Activated naive CD4-positive, alpha-beta T cell treated with anti-CD3 and anti-CD28 coated beads, Interleukin-2, amount 50 U/mL, for 16 hours (primary cell): ENCODE results near the gene NR6A1.

Experiments
- DNase-seq: peaks from one replicate; pipeline ENCODE4 v3.0.0-alpha.2; 2020

NR6A1 gene

GRCh38 chr9:124479947-124480620 is 291.0 kb downstream of the NR6A1 start:
- no peak for DNase-seq

DNA sequence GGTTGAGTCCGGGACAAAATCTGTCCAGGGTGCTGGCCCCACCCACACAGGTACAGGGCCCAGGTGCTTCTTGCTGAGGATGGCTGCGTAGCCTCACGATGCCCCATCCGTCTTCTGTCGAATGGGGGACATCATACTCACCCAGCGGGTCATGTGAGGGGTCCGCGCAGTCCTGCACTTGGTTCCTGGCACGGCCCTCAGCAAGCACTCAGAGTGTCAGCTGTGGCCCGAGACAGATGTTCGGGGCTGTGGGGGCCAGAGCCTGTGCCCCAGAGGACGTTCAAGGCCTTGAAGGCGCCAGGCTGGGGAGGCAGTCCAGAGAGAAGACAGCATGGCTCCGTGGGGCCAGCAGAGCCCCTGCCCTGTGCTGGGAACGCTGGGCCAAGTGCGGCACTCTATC is 291.7 kb downstream of the NR6A1 start:
- no peak for DNase-seq

DNA sequence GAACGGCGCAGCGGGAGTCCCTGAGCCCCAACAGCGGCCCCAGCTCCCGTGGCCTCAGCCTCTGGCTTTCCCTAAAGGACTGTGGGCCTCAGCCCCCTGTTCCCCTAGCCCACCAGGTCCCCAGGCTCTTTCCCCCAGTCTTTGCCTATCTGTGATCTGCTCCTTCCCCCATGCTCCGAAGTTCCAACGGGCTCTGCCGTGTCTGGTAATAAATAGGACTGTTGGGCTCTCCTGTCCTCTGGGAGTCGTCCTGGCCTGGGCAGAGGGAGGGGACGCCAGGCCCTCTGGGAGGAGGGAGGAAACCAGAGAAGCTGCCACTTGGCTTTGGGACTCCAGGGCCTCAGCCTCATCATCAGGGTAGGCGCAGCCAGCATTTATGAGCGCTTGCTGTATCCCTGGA is 292.8 kb downstream of the NR6A1 start:
- no peak for DNase-seq

DNA sequence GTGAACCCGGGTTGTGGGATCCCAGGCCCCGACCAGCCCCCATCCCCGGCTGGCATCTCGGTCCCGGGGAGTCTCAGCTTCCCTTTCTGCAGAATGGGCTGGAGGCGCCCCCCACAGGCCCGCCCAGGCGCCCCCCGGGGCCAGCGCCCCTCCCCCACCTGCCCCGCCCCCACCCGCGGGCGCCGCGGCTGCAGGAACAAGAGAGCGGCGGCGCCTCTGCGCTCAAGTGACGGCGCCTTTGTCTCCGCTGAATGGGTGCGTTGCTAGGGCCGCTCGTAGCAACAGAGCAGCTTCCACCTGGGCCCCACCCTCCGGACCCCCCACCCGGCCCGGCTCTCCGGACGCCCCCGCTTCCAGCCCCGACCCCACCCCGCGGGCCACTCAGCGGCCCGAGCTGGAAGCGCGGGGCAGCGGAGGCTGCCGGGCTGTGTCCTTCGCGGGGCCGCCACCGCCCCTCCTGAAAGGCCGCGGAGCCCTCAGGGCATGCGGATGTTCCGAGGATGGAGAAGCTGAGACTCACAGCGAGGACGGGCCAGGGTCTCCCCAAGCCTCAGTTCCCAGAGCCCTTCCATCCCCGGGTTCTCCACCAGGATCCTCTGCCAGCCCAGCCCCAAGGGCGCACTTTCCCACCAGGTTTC is 293.3 kb downstream of the NR6A1 start:
- DNase-seq = no peak

- no peak for DNase-seq
Observed at GRCh38 chr9:124477211-124477647, 293.9 kb downstream of the NR6A1 start.

DNA sequence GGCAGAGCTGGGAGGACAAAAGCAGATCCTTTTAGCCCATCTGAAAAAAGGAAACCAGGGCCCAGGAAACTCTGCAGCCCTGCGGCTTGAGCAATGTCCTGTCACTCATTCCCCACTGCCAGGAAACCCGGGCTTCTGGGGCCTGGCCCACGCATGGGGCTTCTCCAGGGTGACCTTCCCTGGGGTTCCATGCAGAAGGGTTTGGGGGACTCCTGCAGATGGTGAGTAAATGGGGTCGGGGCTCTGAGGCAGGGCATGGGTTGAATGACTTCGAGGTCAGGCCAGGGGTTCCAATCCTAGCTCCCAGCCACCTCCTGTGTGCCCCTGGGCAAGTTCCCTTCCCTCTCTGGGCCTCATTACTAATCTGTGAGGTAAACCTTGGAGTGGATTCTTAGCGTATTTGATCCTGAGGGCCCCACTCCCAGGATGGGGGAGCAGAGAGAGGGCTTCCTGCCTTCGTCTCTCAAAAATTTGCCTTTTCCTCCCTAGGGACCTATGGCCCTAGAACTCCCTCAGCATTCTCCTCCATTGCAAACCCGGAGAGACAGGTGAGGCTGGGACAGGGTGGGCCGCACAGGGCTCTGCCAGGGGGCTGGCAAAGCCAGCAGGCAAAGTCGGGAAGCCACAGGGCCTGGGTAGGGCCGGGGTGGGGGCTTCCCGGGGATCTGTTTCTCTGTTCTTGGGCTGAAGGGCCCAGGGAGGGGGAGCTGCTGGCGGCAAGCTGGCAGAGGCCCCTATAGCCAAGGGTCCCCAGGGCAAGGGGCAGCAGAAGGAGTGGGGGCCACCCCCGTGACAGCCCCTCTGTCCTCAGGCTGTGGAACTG is 295.0 kb downstream of the NR6A1 start:
- DNase-seq = no peak

- no peak for DNase-seq
Observed at GRCh38 chr9:124475158-124475867, 295.8 kb downstream of the NR6A1 start.

DNA sequence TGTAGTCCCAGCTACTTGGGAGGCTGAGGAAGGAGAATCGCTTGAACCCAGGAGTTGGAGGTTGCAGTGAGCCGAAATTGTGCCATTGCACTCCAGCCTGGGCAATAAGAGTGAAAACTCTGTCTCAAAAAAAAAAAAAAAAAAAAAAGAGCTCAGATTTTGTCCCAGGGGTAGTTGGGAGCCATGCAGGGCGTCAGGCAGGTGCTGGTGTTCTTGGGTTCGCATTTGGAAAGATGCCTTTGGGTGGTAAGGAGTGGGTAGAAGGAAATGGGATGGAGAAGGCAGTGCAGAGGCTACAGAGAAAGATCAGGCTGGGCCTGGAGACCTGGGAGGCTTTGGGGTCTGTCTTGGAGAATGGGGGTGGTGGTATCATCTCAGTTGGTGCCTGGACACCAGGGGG is 297.0 kb downstream of the NR6A1 start:
- DNase-seq = no peak

DNA sequence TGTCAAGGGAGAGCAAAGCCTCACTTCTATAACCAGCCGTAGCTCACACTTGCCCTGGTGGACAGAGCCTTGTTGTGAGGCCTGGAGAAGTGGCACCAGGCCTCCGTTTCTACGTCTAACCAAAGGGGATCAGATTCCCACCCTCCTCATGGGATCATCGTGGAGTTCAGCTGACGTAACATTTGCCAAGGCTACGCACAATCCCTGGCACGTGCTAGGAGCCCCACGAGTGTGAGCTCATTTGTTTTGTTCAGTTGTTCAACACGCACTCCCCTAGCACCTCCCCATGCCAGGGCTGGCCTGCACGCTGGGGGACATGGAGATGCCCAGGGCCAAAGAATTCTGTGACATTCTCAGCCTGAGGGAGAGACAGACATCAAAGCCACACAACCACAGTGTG is 297.8 kb downstream of the NR6A1 start:
- DNase-seq = no peak

GRCh38 chr9:124472770-124473169 is 298.3 kb downstream of the NR6A1 start:
- no peak for DNase-seq

GRCh38 chr9:124471761-124472160 is 299.4 kb downstream of the NR6A1 start:
- no peak for DNase-seq

DNA sequence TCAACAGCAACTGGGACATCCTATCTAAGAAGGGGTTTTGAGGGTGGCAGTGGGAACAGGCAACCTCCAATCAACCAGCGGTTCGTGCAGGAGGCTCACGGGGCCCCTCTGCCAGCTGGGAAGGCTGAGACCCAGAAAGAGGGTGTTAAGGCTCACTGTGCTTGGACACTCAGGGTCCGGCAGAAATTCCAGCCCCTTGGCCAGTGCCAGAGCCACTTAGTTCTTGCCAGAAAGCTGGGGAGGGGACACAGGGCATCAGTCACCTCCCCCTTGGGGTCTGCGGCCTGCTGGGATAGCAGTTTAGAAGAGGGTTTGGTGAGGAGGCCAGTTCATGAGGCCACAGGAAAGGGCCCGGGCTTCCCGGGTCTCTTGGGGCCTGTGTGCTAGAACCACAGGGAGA is 300.4 kb downstream of the NR6A1 start:
- no peak for DNase-seq

GRCh38 chr9:124470306-124470705 is 300.8 kb downstream of the NR6A1 start:
- DNase-seq = no peak

GRCh38 chr9:124469011-124469832 is 301.9 kb downstream of the NR6A1 start:
- no peak for DNase-seq

DNA sequence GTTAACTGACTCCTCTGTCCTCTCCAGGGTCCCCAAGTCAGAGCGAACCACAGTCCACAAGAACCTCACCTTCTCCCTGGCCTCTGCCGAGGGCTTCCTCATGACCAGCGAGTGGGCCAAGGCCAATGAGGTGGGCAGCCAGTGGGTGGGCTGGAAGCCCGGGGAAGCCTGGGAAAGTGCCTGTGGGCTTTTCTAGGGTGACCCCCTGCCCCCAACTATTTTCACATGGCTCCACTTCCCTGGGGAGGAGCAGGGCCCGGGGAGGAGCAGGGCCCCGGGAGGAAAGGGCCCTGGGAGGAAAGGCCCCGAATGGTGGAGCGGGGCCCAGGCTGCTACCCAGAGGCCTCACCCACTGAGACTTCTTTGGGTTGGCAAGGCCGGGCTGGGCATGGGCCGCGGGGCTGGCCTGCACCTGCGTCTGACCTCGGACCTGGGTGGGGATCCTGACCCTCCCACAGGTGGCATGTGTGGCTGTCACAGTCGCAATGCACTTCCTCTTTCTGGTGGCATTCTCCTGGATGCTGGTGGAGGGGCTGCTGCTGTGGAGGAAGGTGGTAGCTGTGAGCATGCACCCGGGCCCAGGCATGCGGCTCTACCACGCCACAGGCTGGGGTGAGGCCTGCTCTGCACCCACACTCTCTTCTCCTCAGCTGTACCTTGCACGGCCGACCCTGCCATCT is 302.9 kb downstream of the NR6A1 start:
- DNase-seq = no peak

GRCh38 chr9:124467410-124468060 is 303.6 kb downstream of the NR6A1 start:
- no peak for DNase-seq
